Measurements from ENCODE around the gene DEPDC1. TPM values are rescaled to one million over a fixed set of nuclear protein-coding genes. Genes with fewer than 3 reads are reported as not detected.

The DEPDC1 gene
- total RNA-seq, 6 experiments from 2014 or later: 0.15 to 1.4 (median 0.43) TPM; not detected in 1

- 72% methylated on average over 3 of the region's 3 CpGs for WGBS (ENCODE audit: insufficient coverage, low coverage, low lambda C conversion rate, missing lambda C conversion rate)
- Histone ChIP-seq H3K27ac (no peak overlapping the region), H3K9me3 (no peaks in the 10 kb centered on the region), H3K27me3 (no peaks in the 10 kb centered on the region), H3K4me1 (no peaks in the 10 kb centered on the region), H3K4me3 (no peak overlapping the region), H3K36me3 (no peaks in the 10 kb centered on the region)
- TF ChIP-seq CTCF (IDR thresholded peaks at IDR 0.05) (no peak), POLR2A (IDR thresholded peaks at IDR 0.05) (no peak)
- no peak for DNase-seq
- no peak for ATAC-seq
- intact Hi-C loops (cut with DNase I): no loop called here
Measured at GRCh38 chr1:68506386-68506785, 9.5 kb upstream of the DEPDC1 start.

- intact Hi-C loops (cut with DNase I): no loop called here
- DNase-seq (no peak), ATAC-seq (no peak)
- H3K27me3 ChIP-seq: no peaks in the 10 kb centered on the region
- H3K4me3 ChIP-seq: no peak overlapping the region
- H3K9me3 ChIP-seq: no peaks in the 10 kb centered on the region
- H3K27ac ChIP-seq: no peak overlapping the region
- TF ChIP-seq POLR2A (IDR thresholded peaks at IDR 0.05) (no peak), CTCF (IDR thresholded peaks at IDR 0.05) (no peak)
- H3K36me3 ChIP-seq: no peaks in the 10 kb centered on the region
- no peaks in the 10 kb centered on the region for H3K4me1 ChIP-seq
Measured at GRCh38 chr1:68503085-68503484, 6.2 kb upstream of the DEPDC1 start.

- no peaks in the 10 kb centered on the region for H3K9me3 ChIP-seq
- no peaks in the 10 kb centered on the region for H3K36me3 ChIP-seq
- H3K27ac ChIP-seq: no peak overlapping the region
- TF ChIP-seq CTCF (IDR thresholded peaks at IDR 0.05) (no peak), POLR2A (IDR thresholded peaks at IDR 0.05) (no peak)
- intact Hi-C loops (cut with DNase I): no loop called here
- ATAC-seq: peak in 1 of 4 donors; percentile 4
- peak overlapping the region; percentile 46 to 64 (median 51) for H3K4me3 ChIP-seq
- 3% methylated on average over 3 of the region's 3 CpGs for WGBS (ENCODE audit: insufficient coverage, low coverage, low lambda C conversion rate, missing lambda C conversion rate)
- peaks cover 0 to 9% (median 3%) of the 10 kb centered on the region in 4 donors for H3K4me1 ChIP-seq
- no peak for DNase-seq
- no peaks in the 10 kb centered on the region for H3K27me3 ChIP-seq
Measured at GRCh38 chr1:68497358-68497698, 446 bp upstream of the DEPDC1 start.

GRCh38 chr1:68495968-68496679 is 758 bp downstream of the DEPDC1 start:
- no peaks in the 10 kb centered on the region for H3K9me3 ChIP-seq
- H3K4me1 ChIP-seq: peaks cover 0 to 9% (median 3%) of the 10 kb centered on the region in 4 donors
- intact Hi-C loops (cut with DNase I): no loop called here
- H3K27ac ChIP-seq: no peak overlapping the region
- TF ChIP-seq POLR2A (IDR thresholded peaks at IDR 0.05) (no peak), CTCF (IDR thresholded peaks at IDR 0.05) (no peak)
- WGBS (ENCODE audit: insufficient coverage, low coverage, low lambda C conversion rate, missing lambda C conversion rate): 23% methylated on average over 12 of the region's 21 CpGs
- DNase-seq (no peak), ATAC-seq (no peak)
- peak overlapping the region; percentile 46 to 64 (median 51) for H3K4me3 ChIP-seq
- no peaks in the 10 kb centered on the region for H3K27me3 ChIP-seq
- no peaks in the 10 kb centered on the region for H3K36me3 ChIP-seq
